ENCODE results near the gene TOR2A. TPM values are rescaled to one million over a fixed set of nuclear protein-coding genes. Genes with fewer than 3 reads are reported as not detected.

The TOR2A gene
- polyA plus RNA-seq, 3 donors from 2014 or later = 38.9 to 55.1 (median 49.9) TPM

DNA sequence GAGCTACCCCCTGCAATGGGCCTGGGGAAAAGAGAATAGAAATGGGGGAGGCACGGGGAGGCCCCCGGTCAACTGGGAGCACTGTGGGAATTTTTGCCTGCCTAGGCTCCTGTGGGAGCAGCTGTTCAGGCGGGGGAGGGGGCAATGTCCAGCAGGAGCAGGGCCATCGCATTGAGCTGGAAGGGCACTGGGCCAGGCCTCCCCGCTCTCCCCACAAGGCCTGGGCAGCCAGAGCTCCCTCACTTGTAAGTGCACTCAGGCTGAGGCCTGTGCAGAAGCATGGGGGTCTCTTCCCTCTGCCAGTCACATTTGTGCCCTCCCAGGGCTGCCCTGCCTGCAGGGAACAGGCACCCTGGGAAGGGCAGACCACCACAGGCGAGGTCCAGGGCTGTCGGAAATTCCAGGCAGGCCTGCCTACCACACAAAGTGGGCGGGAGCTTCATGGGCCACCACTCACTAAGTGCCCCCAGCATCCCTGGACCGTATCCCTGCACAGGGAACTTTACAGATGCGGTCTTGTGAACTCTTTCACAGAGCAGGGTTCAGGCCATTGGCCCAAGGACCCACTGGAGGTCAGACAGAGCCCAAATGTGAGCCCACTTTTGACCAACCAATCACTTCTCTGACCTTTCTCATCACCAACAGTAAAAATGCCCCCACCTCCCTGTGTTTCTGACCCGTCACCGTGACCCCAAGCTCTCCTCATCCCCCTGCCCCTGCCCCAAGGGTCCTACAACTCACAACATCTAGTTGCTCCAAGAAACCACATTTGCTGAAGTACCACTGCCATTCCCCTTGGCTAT is 29.3 kb downstream of the TOR2A start:
- H3K27me3 Mint-ChIP-seq (ENCODE audit: low read depth in 3 of 3) = peaks cover 0 to 4% (median 4%) of the 10 kb centered on the region in 3 donors
- H3K27ac Mint-ChIP-seq = no peak overlapping the region
- H3K9me3 Mint-ChIP-seq = no peaks in the 10 kb centered on the region

DNA sequence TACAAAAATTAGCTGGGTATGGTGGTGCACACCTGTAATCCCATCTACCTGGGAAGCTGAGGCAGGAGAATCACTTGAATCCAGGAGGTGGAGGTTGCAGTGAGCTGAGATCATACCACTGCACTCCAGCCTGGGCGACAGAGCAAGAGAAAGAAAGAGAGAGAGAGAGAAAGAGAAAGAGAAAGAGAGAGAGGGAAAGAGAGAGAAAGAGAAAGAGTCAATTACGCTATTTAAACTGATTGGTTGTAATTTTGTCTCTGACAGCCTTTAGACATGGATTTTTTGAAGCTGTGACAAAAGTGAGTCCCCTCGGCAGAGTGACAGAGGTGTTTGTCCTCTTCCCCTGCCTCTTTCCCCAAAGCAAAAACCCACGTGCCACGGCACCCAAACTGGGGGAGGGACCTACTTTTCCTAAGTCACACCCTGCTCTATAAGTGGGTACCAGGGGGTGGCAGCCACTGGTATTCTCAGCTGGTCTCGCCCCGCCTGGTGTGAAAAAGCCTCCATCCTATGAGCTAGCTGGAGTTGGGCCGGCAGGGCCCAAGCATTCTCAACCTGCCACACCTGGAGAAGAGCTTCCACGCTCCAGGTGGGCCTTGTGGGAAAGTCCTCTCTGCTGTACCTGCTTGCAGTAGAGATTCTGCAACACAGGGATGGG is 31.7 kb downstream of the TOR2A start:
- Mint-ChIP-seq H3K4me3 (no peak overlapping the region), H3K36me3 (no peaks in the 10 kb centered on the region), H3K27ac (peak overlapping the region in 2 of 6 donors; percentile 7 to 28), H3K9me3 (no peaks in the 10 kb centered on the region), H3K4me1 (peaks cover 22% of the 10 kb centered on the region in 2 donors), H3K27me3 (ENCODE audit: low read depth in 3 of 3) (peaks cover 0 to 9% (median 2%) of the 10 kb centered on the region in 3 donors)
- DNase-seq = peak in 1 of 3 donors; percentile 15

More for the DNA sequence above, 29.3 kb downstream of the TOR2A start:
- H3K4me3 Mint-ChIP-seq = no peak overlapping the region
- no peak for DNase-seq
- peaks cover 11 to 13% of the 10 kb centered on the region in 2 donors for H3K4me1 Mint-ChIP-seq
- H3K36me3 Mint-ChIP-seq = peaks cover 0 to 3% (median 0%) of the 10 kb centered on the region in 3 donors

DNA sequence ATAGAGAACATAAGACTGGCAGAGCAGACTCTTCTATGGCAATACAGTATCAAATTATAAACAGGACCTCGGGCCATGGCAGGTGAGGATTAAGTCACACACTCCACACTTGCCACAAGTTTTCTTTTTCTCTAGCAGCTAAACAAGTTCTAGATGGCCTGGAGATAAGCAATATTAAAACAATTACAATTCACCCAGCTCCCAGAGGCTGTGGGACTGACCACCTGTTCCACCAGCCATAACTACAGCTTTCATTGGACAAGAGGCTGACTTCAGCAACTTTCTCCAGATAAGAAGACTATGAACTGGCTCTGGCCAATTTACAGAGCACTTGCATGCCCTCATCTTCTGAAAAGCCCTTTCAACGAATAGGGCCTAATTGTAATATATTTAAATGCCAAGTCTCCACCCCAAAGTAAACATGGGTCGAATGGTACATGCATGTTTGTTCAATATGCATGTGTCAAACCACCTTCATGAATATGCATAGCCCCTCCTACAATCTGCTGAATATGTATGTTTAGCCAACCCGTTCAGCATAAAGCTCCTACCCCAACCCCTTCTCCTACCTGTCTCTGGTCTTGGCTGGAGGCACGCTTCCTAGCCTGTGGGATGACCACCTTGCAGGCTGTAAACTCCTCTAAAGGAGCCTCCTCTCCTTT is 34.4 kb downstream of the TOR2A start:
- Mint-ChIP-seq H3K27ac (peak overlapping the region; percentile 11 to 99 (median 90)), H3K27me3 (ENCODE audit: low read depth in 3 of 3) (peaks cover 0 to 11% (median 2%) of the 10 kb centered on the region in 3 donors), H3K36me3 (no peaks in the 10 kb centered on the region), H3K4me3 (peak overlapping the region in 3 of 5 donors; percentile 30 to 67 (median 57)), H3K4me1 (peaks cover 22 to 25% of the 10 kb centered on the region in 2 donors), H3K9me3 (no peaks in the 10 kb centered on the region)
- no peak for DNase-seq

DNA sequence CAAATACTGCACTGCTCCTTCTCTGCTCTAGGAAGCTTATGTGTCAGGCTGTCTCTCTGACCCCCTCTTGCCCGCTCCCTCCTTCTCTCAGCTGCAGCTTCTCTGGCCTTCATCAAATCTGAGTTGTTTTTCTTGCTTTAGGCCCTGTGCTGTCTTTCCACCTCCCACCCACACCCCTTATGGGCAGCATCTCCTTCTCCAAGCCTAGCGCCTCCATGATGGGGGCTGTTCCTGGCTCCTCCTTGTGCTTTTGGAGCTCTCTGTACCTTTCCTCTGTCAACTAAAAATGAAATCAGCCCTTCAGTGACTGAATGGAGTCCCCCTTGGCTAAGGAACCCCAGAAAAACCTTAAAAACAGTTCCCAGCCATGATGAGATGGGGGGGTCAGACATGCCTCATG is 35.0 kb downstream of the TOR2A start:
- H3K27ac Mint-ChIP-seq = peak overlapping the region; percentile 88 to 99 (median 93)
- peaks cover 0 to 11% (median 2%) of the 10 kb centered on the region in 3 donors for H3K27me3 Mint-ChIP-seq (ENCODE audit: low read depth in 3 of 3)
- H3K36me3 Mint-ChIP-seq = no peaks in the 10 kb centered on the region
- H3K4me1 Mint-ChIP-seq = peaks cover 22 to 25% of the 10 kb centered on the region in 2 donors
- H3K9me3 Mint-ChIP-seq = no peaks in the 10 kb centered on the region
- no peak for DNase-seq
- H3K4me3 Mint-ChIP-seq = peak overlapping the region; percentile 57 to 81 (median 67)

DNA sequence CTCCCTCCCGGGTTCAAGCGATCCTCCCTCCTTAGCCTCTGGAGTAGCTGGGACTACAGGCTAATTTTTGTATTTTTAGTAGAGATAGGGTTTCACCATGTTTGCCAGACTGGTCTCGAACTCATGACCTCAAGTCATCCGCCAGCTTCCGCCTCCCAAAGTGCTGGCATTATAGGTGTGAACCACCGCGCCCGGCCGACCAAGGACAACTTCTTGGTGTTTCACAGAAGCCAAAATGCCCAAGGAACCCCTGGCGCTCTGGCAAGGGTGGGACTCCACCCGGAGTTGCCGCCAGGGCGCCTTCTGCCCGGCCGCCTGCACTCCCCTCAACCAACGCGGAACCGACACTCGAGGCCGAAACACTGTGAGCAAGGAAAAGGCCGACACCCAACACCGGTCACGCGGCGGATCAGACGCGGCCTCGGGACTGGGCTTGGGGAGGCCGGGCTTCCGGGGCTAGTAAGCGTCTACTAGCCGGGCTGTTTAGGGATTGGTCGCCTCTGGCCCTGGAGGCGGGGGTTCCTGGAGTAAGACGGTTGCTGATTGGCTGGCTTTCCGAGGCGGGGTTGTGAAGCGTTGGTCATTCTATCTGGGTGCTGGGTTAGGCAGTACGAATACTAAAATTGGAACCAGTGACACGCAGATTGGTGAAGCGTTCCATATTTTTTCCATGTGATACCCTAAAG is 36.0 kb downstream of the TOR2A start:
- no peaks in the 10 kb centered on the region for H3K9me3 Mint-ChIP-seq
- peak overlapping the region; percentile 75 to 87 (median 76) for H3K4me3 Mint-ChIP-seq

DNA sequence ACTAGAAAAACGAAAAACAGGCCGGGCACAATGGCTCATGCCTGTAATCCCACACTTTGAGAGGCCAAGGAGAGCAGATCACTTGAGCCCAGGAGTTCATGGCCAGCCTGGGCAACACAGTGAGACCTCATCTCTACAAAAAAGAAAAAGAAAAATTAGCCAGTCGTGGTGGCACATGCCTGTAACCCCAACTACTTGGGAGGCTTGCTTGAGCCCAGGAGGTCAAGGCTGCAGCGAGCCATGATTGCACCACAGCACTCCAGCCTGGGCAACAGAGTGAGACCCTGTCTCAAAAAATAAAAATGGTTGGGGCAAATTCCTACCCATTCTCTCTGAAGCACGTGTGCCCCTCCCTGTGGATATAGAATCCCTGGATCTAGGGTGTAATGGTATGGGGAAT is 36.7 kb downstream of the TOR2A start:
- H3K27me3 Mint-ChIP-seq (ENCODE audit: low read depth in 3 of 3) = peaks cover 0 to 9% (median 2%) of the 10 kb centered on the region in 3 donors

More for the DNA sequence above, 36.0 kb downstream of the TOR2A start:
- H3K27me3 Mint-ChIP-seq (ENCODE audit: low read depth in 3 of 3) = peaks cover 0 to 9% (median 2%) of the 10 kb centered on the region in 3 donors
- H3K27ac Mint-ChIP-seq = peak overlapping the region; percentile 88 to 99 (median 93)
- peak; percentile 94 for DNase-seq
- no peaks in the 10 kb centered on the region for H3K36me3 Mint-ChIP-seq
- H3K4me1 Mint-ChIP-seq = peaks cover 22 to 25% of the 10 kb centered on the region in 2 donors

DNA sequence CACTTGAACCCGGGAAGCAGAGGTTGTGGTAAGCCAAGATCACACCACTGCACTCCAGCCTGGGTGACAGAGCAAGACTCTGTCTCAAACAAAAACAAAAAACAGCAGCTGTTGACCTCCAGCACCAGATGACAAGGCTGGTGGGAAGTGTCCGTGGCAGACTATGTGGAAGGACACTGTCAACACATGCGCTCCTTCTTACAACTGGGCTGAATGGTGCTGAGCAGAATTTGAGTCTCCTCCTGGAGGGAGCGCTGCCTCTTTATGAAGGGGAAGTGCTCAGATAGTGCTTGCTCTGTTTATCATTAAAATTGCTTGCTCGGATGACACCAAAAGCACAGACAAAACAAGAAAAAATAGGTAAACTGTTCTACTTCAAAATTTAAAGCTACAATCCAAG is 37.5 kb downstream of the TOR2A start:
- Mint-ChIP-seq H3K36me3 (peaks cover 0 to 4% (median 0%) of the 10 kb centered on the region in 3 donors), H3K27me3 (ENCODE audit: low read depth in 3 of 3) (peaks cover 0 to 7% (median 2%) of the 10 kb centered on the region in 3 donors), H3K9me3 (no peaks in the 10 kb centered on the region), H3K4me3 (peak overlapping the region in 3 of 5 donors; percentile 19 to 51 (median 47)), H3K4me1 (peaks cover 22 to 25% of the 10 kb centered on the region in 2 donors), H3K27ac (peak overlapping the region; percentile 68 to 88 (median 82))
- DNase-seq = no peak

More for the DNA sequence above, 36.7 kb downstream of the TOR2A start:
- Mint-ChIP-seq H3K27ac (peak overlapping the region in 5 of 6 donors; percentile 80 to 89 (median 84)), H3K4me1 (peaks cover 22 to 25% of the 10 kb centered on the region in 2 donors), H3K36me3 (peaks cover 0 to 4% (median 0%) of the 10 kb centered on the region in 3 donors), H3K4me3 (peak overlapping the region; percentile 19 to 57 (median 47)), H3K9me3 (no peaks in the 10 kb centered on the region)
- no peak for DNase-seq

DNA sequence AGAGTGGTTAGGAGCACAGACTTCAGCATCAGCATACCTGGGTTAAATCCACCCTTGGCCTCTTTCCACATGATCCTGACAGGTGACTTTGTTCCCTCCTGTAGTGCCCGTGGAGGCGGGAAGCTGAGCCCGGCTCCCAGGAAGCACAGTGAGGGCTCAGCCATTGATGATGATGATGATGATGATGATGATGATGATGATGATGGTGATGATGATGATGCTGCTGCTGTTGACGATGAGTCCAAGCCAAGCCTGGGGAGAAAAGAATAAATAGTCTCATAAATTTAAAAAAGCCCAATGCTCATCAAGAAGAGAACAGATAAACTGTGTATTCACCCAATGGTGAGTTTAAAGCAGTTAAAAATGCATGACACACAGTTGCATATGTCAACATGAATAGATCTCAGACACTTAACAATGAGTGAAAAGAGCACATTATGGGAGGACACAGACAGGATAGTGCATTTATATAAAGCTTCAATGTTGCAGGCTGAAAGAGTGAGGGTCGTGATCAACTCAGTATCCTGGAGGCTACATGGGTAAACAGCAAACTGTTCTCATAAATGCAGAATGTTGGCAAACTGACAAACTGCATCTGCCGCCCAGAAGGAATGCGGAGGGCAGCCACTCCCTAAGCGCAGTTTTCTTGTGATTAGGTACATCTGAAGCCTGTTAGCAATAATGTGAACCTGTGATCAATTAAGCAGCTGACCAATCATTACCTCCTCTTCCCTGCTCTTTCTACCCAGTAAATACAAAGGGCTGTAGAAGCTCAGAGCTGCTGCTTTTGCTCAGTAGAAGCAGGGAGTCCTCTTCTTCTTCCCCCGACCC is 40.0 kb downstream of the TOR2A start:
- Mint-ChIP-seq H3K4me1 (peaks cover 18 to 20% of the 10 kb centered on the region in 2 donors), H3K27ac (peak overlapping the region in 1 of 6 donors; percentile 50), H3K9me3 (no peaks in the 10 kb centered on the region), H3K4me3 (no peak overlapping the region), H3K36me3 (peaks cover 0 to 7% (median 0%) of the 10 kb centered on the region in 3 donors), H3K27me3 (ENCODE audit: low read depth in 3 of 3) (peaks cover 0 to 7% (median 0%) of the 10 kb centered on the region in 3 donors)
- no peak for DNase-seq

DNA sequence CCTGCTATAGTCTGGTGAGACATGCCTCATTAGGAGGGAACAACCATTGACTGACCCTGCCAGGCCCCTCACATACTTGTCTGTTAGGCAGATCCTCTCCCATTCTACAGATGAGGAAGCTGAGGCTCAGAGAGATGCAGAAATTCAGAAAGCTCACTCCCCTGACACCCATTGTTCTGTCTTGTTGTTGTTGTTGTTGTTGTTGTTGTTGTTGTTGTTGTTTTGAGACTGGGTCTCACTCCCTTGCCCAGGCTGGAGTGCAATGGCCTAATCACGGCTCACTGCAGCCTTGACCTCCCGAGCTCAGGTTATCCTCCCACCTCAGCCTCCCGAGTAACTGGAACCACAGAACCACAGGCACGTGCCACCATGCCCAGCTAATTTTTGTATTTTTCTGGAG is 41.4 kb downstream of the TOR2A start:
- no peak for DNase-seq
- Mint-ChIP-seq H3K36me3 (peaks cover 0 to 10% (median 0%) of the 10 kb centered on the region in 3 donors), H3K4me1 (peaks cover 5 to 7% of the 10 kb centered on the region in 2 donors), H3K4me3 (no peak overlapping the region), H3K27ac (no peak overlapping the region), H3K9me3 (no peaks in the 10 kb centered on the region), H3K27me3 (ENCODE audit: low read depth in 3 of 3) (peaks cover 0 to 1% (median 0%) of the 10 kb centered on the region in 3 donors)

DNA sequence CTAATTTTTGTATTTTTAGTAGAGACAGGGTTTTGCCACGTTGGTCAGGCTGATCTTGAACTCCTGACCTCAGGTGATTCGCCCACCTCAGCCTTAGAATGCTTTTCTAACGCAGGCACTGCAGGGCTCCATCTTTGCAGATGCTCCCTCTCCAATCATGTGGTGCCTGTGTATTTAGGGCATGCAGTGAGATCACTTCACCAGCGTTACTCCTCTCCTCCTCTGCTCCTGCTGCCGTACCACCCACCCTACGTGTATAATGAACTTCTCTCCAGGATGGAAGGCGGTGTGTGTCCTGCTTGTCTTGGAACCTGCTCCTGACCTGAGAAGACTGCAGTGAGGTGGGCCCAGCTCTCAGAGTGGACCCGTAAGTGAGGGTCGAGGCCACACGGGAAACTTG is 42.0 kb downstream of the TOR2A start:
- Mint-ChIP-seq H3K4me1 (peaks cover 4 to 5% of the 10 kb centered on the region in 2 donors), H3K27ac (peak overlapping the region in 1 of 6 donors; percentile 40), H3K27me3 (ENCODE audit: low read depth in 3 of 3) (no peaks in the 10 kb centered on the region), H3K36me3 (peaks cover 0 to 10% (median 0%) of the 10 kb centered on the region in 3 donors), H3K4me3 (no peak overlapping the region), H3K9me3 (no peaks in the 10 kb centered on the region)
- DNase-seq = no peak

DNA sequence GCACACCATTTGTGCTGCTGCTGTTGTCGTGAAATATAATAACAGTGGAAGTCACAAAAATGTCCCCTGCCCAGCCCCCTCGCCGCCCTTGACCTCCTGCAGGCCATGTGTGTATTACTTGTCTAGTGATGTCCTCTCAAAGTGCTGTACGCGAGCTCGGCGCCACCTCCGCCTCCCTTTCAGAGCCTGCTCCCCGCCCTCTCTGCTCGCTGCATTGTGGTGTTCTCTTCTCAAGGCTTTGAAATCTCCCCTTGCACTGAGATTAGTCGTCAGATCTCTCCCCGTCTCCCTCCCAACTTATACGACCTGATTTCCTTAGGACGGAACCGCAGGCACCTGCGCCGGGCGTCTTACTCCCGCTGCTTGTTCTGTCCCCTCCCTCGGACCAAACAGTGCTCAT is 43.0 kb downstream of the TOR2A start:
- peaks cover 0 to 10% (median 0%) of the 10 kb centered on the region in 3 donors for H3K36me3 Mint-ChIP-seq
- H3K4me1 Mint-ChIP-seq = no peaks in the 10 kb centered on the region
- no peak overlapping the region for H3K27ac Mint-ChIP-seq
- no peaks in the 10 kb centered on the region for H3K9me3 Mint-ChIP-seq
- DNase-seq = no peak
- H3K4me3 Mint-ChIP-seq = no peak overlapping the region
- no peaks in the 10 kb centered on the region for H3K27me3 Mint-ChIP-seq (ENCODE audit: low read depth in 3 of 3)

DNA sequence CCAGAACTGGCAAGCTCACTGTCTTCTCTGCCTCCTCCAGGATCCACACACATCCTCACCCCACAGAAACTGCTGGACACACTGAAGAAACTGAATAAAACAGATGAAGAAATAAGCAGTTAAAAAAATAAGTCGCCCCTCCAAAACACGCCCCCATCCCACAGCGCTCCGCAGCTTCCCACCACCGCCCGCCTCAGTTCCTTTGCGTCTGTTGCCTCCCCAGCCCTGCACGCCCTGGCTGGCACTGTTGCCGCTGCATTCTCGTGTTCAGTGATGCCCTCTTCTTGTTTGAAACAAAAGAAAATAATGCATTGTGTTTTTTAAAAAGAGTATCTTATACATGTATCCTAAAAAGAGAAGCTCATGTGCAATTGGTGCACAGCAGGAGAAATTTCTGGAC is 44.4 kb downstream of the TOR2A start:
- no peaks in the 10 kb centered on the region for H3K27me3 Mint-ChIP-seq (ENCODE audit: low read depth in 3 of 3)
- H3K4me1 Mint-ChIP-seq = no peaks in the 10 kb centered on the region
- H3K9me3 Mint-ChIP-seq = no peaks in the 10 kb centered on the region
- no peak overlapping the region for H3K27ac Mint-ChIP-seq
- H3K36me3 Mint-ChIP-seq = peaks cover 0 to 10% (median 0%) of the 10 kb centered on the region in 3 donors
- H3K4me3 Mint-ChIP-seq = no peak overlapping the region
- DNase-seq = no peak
